Measurements from ENCODE around the gene AMY1C.
"Not testable (repeated sequence)": the region's sequence is repeated elsewhere in the genome, so short reads cannot be mapped to it uniquely, and the experiment has no call there.

The AMY1C gene

DNA sequence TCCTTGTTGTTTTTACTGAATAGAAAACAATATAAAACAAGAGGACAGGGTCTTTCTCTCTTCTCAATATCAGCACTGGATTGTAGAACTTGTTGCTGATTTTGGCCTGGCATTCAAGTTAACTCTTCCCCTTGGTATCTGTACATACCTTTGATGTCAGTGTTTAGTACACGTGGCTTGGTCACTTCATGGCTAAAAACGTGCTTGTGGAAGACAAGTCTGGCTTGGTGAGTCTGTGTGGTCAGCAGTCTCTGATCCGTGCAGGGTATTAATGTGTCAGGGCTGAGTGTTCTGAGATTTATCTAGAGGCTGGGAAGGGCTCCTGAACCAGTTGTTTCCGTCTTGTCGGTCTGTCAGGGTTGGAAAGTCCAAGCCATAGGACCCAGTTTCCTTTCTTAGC is at the start of gene AMY1C:
TSS of gene AMY1C (plus strand) at position 301 of the 400 bp plus-strand sequence. CDS start 572 bp downstream, outside the sequence.
- DNase-seq (ENCODE audit: extremely low spot score); CTCF ChIA-PET; POLR2A ChIA-PET: not testable (repeated sequence)

DNA sequence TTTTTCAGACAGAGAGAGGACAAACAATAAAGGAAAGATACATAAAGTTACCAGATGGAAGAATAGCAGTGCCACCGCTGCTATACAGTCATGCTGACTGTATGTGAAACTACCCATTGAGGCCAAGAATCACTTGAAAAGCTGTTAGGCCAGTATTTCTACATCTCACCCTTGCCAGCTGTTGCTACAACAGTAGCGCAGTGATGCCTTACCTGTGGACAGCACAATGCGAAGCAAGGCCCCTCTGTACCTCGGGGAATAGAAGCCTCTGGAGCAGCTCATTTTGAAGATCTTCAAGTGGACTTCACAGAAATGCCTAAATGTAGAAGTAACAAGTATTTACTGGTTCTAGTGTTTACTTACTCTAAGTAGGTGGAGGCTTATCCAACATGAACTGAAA is 49.0 kb upstream of the AMY1C start:
- DNase-seq (ENCODE audit: extremely low spot score); CTCF ChIA-PET; POLR2A ChIA-PET: not testable (repeated sequence)

DNA sequence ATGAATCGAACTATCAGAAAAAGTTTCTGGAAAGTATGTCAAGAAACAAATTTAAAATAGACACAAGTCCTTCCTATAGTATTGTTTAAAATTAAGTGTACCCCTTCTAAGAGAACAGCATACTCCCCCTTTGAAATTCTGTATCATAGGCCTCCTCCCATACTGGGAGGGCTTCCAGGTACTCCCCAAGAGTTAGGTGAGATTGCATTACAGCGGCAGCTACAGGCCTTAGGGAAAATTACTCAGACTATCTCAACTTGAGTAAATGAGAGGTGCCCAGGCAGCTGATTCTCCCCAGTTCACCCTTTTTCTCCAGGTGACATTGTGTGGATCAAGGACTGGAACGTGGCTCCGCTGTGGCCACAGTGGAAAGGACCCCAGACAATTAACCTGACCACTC is 48.4 kb upstream of the AMY1C start:
- CTCF ChIA-PET; POLR2A ChIA-PET; DNase-seq (ENCODE audit: extremely low spot score): not testable (repeated sequence)

DNA sequence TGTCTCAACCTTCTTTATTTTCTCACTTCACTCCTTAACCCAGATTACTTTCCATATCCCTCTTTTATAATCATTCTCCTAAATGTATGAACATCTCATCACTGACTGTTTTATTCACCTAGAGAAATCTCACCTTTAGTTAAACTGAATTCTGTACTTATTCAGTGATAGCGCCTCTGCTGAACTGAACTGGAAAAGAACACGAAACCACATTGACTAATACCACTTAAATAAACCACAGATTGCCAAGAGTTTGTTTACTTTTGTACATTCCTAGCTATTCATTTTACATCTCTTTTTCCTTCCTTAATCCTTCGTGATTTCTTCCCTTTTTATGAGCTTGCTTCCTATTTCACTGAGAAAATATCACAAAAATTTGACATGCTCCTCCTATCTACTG is 42.0 kb upstream of the AMY1C start:
- CTCF ChIA-PET; DNase-seq (ENCODE audit: extremely low spot score); POLR2A ChIA-PET: not testable (repeated sequence)

DNA sequence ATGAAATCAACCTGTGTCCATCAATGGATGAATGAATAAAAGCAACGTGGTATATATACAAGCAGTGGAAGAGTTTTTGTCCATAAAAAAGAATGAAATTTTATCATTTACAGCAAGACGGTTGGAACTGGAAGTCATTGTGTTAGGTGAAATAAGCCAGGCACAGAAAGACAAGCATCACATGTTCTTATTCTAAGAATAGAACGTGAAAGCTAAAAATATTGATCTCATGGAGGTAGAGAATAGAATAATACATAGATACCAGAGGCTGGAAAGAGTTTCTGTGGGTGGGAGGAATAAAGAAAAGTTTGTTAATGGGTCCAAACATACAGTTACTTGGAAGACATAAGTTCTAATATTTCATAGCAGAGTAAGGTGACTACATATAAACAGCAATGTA is 39.3 kb upstream of the AMY1C start:
- DNase-seq (ENCODE audit: extremely low spot score); CTCF ChIA-PET; POLR2A ChIA-PET: not testable (repeated sequence)

DNA sequence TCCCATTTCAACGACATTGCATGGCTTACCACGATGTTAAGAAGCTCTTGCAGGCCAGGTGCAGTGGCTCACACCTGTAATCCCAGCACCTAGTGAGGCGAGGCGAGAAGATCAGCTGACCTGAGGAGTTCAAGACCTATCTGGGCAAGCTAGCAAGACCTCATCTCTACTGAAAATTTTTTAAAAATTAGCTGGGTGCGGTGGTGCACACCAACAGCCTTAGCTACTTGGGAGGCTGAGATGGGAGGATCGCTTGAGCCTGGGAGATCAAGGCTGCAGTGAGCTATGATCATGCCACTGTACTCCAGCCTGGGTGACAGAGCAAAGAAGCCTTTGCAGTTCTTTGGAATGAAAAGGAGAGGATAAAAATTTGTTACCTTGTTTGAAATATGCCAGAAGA is 32.3 kb upstream of the AMY1C start:
- DNase-seq (ENCODE audit: extremely low spot score); CTCF ChIA-PET; POLR2A ChIA-PET: not testable (repeated sequence)

DNA sequence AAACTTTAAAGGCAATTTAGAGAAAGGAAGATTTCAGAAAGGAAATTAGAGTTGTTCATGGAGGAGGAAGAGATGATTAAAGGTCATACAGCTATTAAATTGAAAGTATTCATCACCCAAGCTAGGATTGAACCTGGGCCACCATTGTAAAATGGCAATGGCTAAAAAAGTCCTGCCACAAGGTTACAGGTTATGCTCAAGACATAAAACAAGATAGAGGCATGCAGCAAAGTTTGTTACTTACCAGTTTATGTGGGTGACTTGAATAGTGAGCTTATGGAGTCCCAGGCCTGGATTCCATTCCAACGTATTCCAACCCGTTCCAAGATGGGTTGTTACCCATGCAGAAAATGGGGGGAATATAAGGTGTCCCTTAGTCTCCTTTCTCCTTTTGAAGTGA is 28.2 kb upstream of the AMY1C start:
- CTCF ChIA-PET; POLR2A ChIA-PET; DNase-seq (ENCODE audit: extremely low spot score): not testable (repeated sequence)

DNA sequence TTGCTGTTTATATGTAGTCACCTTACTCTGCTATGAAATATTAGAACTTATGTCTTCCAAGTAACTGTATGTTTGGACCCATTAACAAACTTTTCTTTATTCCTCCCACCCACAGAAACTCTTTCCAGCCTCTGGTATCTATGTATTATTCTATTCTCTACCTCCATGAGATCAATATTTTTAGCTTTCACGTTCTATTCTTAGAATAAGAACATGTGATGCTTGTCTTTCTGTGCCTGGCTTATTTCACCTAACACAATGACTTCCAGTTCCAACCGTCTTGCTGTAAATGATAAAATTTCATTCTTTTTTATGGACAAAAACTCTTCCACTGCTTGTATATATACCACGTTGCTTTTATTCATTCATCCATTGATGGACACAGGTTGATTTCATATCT is 14.4 kb upstream of the AMY1C start:
- POLR2A ChIA-PET; CTCF ChIA-PET; DNase-seq (ENCODE audit: extremely low spot score): not testable (repeated sequence)

DNA sequence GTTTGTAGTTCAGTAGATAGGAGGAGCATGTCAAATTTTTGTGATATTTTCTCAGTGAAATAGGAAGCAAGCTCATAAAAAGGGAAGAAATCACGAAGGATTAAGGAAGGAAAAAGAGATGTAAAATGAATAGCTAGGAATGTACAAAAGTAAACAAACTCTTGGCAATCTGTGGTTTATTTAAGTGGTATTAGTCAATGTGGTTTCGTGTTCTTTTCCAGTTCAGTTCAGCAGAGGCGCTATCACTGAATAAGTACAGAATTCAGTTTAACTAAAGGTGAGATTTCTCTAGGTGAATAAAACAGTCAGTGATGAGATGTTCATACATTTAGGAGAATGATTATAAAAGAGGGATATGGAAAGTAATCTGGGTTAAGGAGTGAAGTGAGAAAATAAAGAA is 11.7 kb upstream of the AMY1C start:
- DNase-seq (ENCODE audit: extremely low spot score); CTCF ChIA-PET; POLR2A ChIA-PET: not testable (repeated sequence)

DNA sequence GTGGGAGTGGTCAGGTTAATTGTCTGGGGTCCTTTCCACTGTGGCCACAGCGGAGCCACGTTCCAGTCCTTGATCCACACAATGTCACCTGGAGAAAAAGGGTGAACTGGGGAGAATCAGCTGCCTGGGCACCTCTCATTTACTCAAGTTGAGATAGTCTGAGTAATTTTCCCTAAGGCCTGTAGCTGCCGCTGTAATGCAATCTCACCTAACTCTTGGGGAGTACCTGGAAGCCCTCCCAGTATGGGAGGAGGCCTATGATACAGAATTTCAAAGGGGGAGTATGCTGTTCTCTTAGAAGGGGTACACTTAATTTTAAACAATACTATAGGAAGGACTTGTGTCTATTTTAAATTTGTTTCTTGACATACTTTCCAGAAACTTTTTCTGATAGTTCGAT is 5.2 kb upstream of the AMY1C start:
- CTCF ChIA-PET; DNase-seq (ENCODE audit: extremely low spot score); POLR2A ChIA-PET: not testable (repeated sequence)

DNA sequence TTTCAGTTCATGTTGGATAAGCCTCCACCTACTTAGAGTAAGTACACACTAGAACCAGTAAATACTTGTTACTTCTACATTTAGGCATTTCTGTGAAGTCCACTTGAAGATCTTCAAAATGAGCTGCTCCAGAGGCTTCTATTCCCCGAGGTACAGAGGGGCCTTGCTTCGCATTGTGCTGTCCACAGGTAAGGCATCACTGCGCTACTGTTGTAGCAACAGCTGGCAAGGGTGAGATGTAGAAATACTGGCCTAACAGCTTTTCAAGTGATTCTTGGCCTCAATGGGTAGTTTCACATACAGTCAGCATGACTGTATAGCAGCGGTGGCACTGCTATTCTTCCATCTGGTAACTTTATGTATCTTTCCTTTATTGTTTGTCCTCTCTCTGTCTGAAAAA is 4.7 kb upstream of the AMY1C start:
- CTCF ChIA-PET; POLR2A ChIA-PET; DNase-seq (ENCODE audit: extremely low spot score): not testable (repeated sequence)

DNA sequence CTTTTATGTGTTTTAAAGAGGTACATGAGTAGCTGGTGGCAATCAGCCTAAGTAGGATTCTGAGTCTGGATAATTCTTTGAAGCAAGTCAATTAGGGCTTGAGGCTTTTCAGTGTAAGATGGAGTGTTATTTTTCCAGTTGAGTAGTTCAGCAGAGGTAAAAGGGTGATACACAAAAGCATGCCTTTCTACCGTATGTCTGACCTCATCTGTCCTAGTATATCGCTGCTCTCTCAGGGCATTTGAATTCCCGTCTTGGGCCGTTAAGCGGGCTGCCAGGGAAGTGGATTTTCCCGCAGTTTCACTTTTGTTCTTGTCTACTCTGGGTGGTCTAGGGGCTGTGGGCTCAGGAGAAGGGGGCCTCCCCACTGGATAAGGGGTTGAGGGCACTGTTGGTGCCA is 1.4 kb upstream of the AMY1C start:
- POLR2A ChIA-PET; DNase-seq (ENCODE audit: extremely low spot score); CTCF ChIA-PET: not testable (repeated sequence)

DNA sequence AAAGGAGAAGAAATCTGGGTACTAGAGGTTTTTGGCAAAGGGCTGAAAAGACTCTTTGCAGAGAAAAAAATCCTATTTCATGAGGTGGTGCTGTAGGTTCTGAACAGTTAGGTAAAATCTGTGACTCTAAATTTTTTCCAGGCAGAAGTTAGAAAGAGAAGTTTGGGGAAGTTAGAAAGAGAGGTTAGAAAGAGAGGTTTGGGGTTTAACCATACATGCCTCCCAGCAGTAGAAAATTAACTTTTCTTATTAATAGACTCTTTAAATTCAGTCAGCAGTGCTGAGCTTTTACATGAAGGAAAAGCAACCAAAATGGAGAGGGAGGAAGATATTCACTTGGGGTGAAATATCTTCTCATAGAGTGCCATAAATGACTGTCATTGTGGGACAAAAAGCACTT is 12.2 kb downstream of the AMY1C start:
- no peak for DNase-seq (ENCODE audit: extremely low spot score)
- CTCF ChIA-PET = interaction anchor here (1.0 kb wide), 1 partner anchor 14 kb away, joined by 3 read pairs; no protein-coding TSS in a partner anchor
- TF ChIP-seq, protein P1, sequence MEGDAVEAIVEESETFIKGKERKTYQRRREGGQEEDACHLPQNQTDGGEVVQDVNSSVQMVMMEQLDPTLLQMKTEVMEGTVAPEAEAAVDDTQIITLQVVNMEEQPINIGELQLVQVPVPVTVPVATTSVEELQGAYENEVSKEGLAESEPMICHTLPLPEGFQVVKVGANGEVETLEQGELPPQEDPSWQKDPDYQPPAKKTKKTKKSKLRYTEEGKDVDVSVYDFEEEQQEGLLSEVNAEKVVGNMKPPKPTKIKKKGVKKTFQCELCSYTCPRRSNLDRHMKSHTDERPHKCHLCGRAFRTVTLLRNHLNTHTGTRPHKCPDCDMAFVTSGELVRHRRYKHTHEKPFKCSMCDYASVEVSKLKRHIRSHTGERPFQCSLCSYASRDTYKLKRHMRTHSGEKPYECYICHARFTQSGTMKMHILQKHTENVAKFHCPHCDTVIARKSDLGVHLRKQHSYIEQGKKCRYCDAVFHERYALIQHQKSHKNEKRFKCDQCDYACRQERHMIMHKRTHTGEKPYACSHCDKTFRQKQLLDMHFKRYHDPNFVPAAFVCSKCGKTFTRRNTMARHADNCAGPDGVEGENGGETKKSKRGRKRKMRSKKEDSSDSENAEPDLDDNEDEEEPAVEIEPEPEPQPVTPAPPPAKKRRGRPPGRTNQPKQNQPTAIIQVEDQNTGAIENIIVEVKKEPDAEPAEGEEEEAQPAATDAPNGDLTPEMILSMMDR (IDR thresholded peaks at IDR 0.05; ENCODE audit: control extremely low read depth, extremely low read depth, low read depth, missing control alignments) = no peak
- POLR2A ChIA-PET = no interaction called here

DNA sequence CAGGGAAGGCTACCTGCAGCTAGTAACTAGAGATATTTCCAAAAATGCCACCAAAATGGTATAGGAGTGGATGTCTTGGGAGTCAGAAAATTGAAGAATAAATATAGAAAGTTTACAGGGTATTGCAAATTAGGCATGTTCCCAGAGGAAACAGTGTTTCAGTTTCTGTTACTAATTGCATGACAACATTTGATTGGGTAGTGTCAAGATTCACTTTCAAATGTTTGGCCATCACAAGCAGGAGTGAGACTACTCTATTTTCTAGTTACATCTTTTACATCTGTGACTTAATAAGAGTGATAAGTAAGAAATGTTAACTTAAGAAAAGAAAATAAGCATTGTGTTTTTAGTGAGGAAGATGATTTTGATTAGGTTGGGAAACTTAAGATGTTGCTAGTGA is 30.2 kb downstream of the AMY1C start:
- ChIA-PET CTCF (no interaction called here), POLR2A (no interaction called here)
- TF ChIP-seq, protein P1 (IDR thresholded peaks at IDR 0.05; ENCODE audit: control extremely low read depth, extremely low read depth, low read depth, missing control alignments) = no peak
- DNase-seq (ENCODE audit: extremely low spot score) = no peak
